Muscle of back (tissue), 11 donors: ENCODE measurements around the gene CEP152. TPM values are rescaled to one million over a fixed set of nuclear protein-coding genes. Genes with fewer than 3 reads are reported as not detected.

ENCODE experiments used
- DNase-seq, 3 donors: peaks; one replicate each; pipeline versions ENCODE4 v3.0.0 to v3.0.0-alpha.2; 2013
- polyA plus RNA-seq, 10 donors: library from polyadenylated mRNA; unstranded; fragments of 120-200 nt; gene quantifications; one replicate each; pipeline ENCODE4 v1.2.1, GENCODE V29; 2013; ENCODE audit not compliant: insufficient read length in 10 of 10

CEP152 gene
- polyA plus RNA-seq, 10 donors: 1.7 to 5.9 (median 4.0) TPM

DNA sequence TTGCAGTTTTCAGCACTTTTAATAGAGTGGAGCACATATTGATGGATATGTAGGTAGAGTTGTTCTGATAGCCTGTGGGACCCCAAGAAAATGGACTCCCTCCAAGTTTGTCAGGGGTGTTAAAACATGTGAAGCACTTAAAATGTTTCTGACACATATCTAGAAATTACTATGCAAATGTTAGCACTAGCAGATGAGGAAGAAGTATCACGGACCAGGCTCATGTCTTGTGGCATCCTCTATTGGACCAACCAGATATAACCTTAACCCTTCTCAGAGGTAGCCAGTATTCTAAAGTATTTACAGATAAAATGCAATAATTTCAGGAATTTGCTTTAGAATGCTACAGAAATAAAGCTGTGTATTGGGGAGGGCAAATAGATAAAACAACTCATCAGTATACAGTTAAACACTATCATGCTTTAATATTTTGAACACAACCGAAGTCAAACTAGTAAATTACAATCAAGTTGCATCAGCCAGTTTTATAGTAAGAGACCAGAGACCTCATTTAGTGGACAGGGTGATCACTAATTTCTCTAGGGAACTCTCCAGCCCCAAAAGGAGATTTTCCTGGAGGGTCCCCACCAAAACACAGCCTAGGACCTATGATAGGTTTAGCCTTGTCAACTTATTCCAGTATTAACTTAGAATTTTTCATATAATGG is 108.2 kb downstream of the CEP152 start:
- DNase-seq: no peak

- no peak for DNase-seq
Measured at GRCh38 chr15:48696627-48697312, 114.1 kb downstream of the CEP152 start.

DNA sequence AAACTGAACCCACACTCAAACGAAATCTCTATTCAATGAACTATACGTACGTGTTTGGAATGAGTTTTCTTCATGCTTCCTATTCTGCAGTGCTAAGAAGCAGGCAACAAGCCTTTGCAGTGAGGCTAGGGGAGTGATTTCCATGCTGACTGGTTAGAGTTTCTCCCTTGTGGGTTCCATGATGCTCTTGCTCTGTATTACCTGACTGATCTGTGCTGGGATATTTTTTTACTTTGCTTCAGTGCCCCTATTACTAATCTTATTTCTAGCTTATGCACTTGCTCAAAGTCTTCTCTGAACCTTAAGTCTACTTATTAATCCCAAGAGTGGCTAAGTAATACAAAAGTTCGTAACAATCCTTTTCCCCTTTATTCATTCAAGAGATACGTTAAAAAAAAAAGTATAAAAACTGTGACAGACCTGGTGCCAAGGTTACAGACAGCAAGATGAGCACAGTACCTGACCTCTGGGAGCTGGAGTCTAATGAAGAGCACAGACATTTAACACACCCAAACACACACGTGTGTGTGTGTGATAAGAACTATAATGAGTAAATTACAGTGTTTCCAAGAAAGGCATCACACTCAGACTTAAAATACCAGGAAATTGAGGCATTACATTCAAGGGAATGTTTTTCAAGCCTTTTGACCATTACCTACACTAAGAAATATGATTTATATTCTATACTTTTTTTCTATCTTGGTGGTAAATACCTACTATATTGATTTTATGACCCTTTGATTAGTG is 114.9 kb downstream of the CEP152 start:
- no peak for DNase-seq

GRCh38 chr15:48695088-48695826 is 115.6 kb downstream of the CEP152 start:
- peak in 1 of 3 donors; percentile 93 for DNase-seq

- peak in 2 of 3 donors; percentile 45 to 61 for DNase-seq
Measured at GRCh38 chr15:48693484-48693883, 117.4 kb downstream of the CEP152 start.

DNA sequence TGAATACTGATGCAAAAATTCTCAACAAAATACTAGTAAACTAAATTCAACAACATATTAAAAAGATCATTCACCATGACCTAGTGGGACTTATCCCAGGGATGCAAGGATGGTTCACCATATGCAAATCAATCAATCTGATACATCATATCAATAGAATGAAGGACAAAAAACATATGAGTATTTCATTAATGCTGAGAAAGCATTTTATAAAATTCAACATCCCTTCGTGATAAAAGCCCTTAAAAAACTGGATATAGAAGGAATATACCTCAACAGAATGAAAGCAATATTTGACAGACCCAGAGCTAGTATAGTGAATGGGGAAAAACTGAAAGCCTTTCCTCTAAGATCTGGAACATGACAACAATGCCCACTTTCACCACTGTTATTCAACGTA is 122.4 kb downstream of the CEP152 start:
- DNase-seq: no peak

Other genes with a start within 250 kb of the CEP152 start
- gene FBN1, start 165.4 kb downstream of the CEP152 start, polyA plus RNA-seq: 100 to 1,000 TPM; 213 to 405 (median 259) TPM
- 100 to 1,000 TPM; 204 to 365 (median 233) TPM for gene EID1, start 67.1 kb upstream of the CEP152 start, polyA plus RNA-seq
- 1 to 10 TPM; 1.1 to 3.2 (median 2.0) TPM for gene SHC4, start 152.8 kb upstream of the CEP152 start, polyA plus RNA-seq
- gene SECISBP2L, start 235.4 kb upstream of the CEP152 start, polyA plus RNA-seq: 10 to 100 TPM; 22.0 to 37.7 (median 29.4) TPM